Breast epithelium (tissue), 3 donors: ENCODE measurements around the gene FBXL7.

Experiments used
- POLR2A ChIP-seq: fragments of 450-650 bp; IDR thresholded peaks from one replicate; pipeline ENCODE4 v1.6.1; 2016; ENCODE audit warnings: antibody characterized with exemption, mild to moderate bottlenecking, moderate library complexity
- POLR2AphosphoS5 ChIP-seq, 3 donors: sonication (generic); formaldehyde crosslinking; IDR thresholded peaks; one replicate each; pipeline ENCODE4 v1.6.1; 2017; ENCODE audit warnings: antibody characterized with exemption in 3 of 3
- TF ChIP-seq, protein P1 (sequence below), 3 donors: fragments of 450-650 bp; IDR thresholded peaks; one replicate each; pipeline ENCODE4 v1.5.1; 2016 to 2017; ENCODE audit warnings: antibody characterized with exemption in 3 of 3, mild to moderate bottlenecking in 3 of 3, moderate library complexity in 3 of 3

- TF ChIP-seq, protein P1, sequence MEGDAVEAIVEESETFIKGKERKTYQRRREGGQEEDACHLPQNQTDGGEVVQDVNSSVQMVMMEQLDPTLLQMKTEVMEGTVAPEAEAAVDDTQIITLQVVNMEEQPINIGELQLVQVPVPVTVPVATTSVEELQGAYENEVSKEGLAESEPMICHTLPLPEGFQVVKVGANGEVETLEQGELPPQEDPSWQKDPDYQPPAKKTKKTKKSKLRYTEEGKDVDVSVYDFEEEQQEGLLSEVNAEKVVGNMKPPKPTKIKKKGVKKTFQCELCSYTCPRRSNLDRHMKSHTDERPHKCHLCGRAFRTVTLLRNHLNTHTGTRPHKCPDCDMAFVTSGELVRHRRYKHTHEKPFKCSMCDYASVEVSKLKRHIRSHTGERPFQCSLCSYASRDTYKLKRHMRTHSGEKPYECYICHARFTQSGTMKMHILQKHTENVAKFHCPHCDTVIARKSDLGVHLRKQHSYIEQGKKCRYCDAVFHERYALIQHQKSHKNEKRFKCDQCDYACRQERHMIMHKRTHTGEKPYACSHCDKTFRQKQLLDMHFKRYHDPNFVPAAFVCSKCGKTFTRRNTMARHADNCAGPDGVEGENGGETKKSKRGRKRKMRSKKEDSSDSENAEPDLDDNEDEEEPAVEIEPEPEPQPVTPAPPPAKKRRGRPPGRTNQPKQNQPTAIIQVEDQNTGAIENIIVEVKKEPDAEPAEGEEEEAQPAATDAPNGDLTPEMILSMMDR (IDR thresholded peaks at IDR 0.05) = no peak
- TF ChIP-seq POLR2A (no peak), POLR2AphosphoS5 (IDR thresholded peaks at IDR 0.05) (no peak)
Observed at GRCh38 chr5:15798006-15798405, 298.0 kb downstream of the FBXL7 start.
